Left lobe of liver (tissue), 2 donors: Measurements from ENCODE around the gene ZNF747. TPM values are rescaled to one million over a fixed set of nuclear protein-coding genes. Genes with fewer than 3 reads are reported as not detected.

Experiments used
- ATAC-seq: fragments of 200-7000 bp; cut with Tn5 transposase; one replicate; pipeline ENCODE4 v1.9.1; 2020; ENCODE audit warnings: mild to moderate bottlenecking, moderate library complexity
- DNase-seq: peaks from one replicate; pipeline ENCODE4 v3.0.0-alpha.2; 2020; ENCODE audit warnings: low spot score
- total RNA-seq: library from RNA; stranded (reverse); gene quantifications from one replicate; pipeline ENCODE4 v1.2.1, GENCODE V29; 2021
- donor health status: DM: no; HTN: no; CAD: no; lungs with moderate emphysema.
- donor health status: DM: no; HTN: yes; CAD: no.

The ZNF747 gene
- total RNA-seq: 7.1 TPM

- DNase-seq (peak; percentile 96), ATAC-seq (peak; percentile 86)
Measured at GRCh38 chr16:30534368-30535105, at the start of gene ZNF747. Gene ZNF747 (minus strand): TSS chr16:30534858. CDS start chr16:30534679, 179 bp downstream.

GRCh38 chr16:30582611-30583340, 48.1 kb upstream of the ZNF747 start:
- ATAC-seq: no peak
- no peak for DNase-seq

- no peak for ATAC-seq
- DNase-seq: no peak
Measured at GRCh38 chr16:30581457-30581856, 46.8 kb upstream of the ZNF747 start.

GRCh38 chr16:30574678-30575077, 40.0 kb upstream of the ZNF747 start:
- DNase-seq (no peak), ATAC-seq (no peak)

- ATAC-seq: peak; percentile 86
- peak; percentile 89 for DNase-seq
Measured at GRCh38 chr16:30571445-30572322, 37.0 kb upstream of the ZNF747 start, which contains the start of gene ZNF688. Gene ZNF688 (minus strand): TSS chr16:30571714. CDS start chr16:30571629, 85 bp downstream.

- DNase-seq (peak; percentile 55), ATAC-seq (peak; percentile 16)
Measured at GRCh38 chr16:30570636-30571444, 36.2 kb upstream of the ZNF747 start.

- DNase-seq: no peak
- ATAC-seq: no peak
Measured at GRCh38 chr16:30569746-30570635, 35.3 kb upstream of the ZNF747 start.

- ATAC-seq: no peak
Measured at GRCh38 chr16:30569281-30569680, 34.6 kb upstream of the ZNF747 start.

GRCh38 chr16:30567991-30568638, 33.5 kb upstream of the ZNF747 start:
- ATAC-seq: no peak
- DNase-seq: no peak

More at GRCh38 chr16:30569281-30569680, 34.6 kb upstream of the ZNF747 start:
- no peak for DNase-seq

GRCh38 chr16:30567160-30567990, 32.7 kb upstream of the ZNF747 start:
- ATAC-seq: no peak

GRCh38 chr16:30566531-30566930, 31.9 kb upstream of the ZNF747 start:
- ATAC-seq: no peak
- no peak for DNase-seq

More at GRCh38 chr16:30567160-30567990, 32.7 kb upstream of the ZNF747 start:
- DNase-seq: no peak

- no peak for DNase-seq
Measured at GRCh38 chr16:30565984-30566383, 31.3 kb upstream of the ZNF747 start.

GRCh38 chr16:30565526-30565925, 30.9 kb upstream of the ZNF747 start:
- ATAC-seq (no peak), DNase-seq (no peak)

More at GRCh38 chr16:30565984-30566383, 31.3 kb upstream of the ZNF747 start:
- ATAC-seq: no peak

- no peak for ATAC-seq
Measured at GRCh38 chr16:30562021-30562420, 27.4 kb upstream of the ZNF747 start.

GRCh38 chr16:30561089-30561816, 26.6 kb upstream of the ZNF747 start:
- ATAC-seq: peak; percentile 24
- DNase-seq: peak; percentile 71

More at GRCh38 chr16:30562021-30562420, 27.4 kb upstream of the ZNF747 start:
- DNase-seq: peak; percentile 56

GRCh38 chr16:30559690-30560089, 25.0 kb upstream of the ZNF747 start:
- no peak for DNase-seq
- ATAC-seq: no peak
